GM03348 (cell line): ENCODE data around the gene ABHD2.
"Not testable (repeated sequence)": the region's sequence is repeated elsewhere in the genome, so short reads cannot be mapped to it uniquely, and the experiment has no call there.

Experiments used
- DNase-seq: peaks from one replicate; pipeline ENCODE4 v3.0.0; 2012; ENCODE audit warnings: low spot score

ABHD2 gene

DNA sequence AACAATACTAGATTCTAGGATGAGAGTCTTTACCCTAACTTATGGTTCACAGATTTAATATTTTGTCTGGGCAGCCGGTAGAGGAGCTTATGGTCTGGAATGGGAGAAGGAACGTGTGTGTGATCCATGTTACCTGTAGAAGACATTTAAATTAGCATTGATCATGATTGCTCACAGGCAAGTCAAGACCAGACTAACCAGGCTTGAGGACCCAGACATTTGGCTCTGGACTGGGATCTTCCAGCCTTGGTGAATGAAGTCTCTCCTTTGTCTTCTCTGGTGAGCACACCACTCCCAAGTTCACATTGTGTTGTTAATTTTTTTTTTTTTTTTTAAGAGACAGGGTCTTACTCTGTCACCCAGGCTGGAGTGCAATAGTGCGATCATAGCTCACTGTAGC is 11.7 kb downstream of the ABHD2 start:
- no peak for DNase-seq

- peak; percentile 91 for DNase-seq
Measured at GRCh38 chr15:89101302-89102193, 13.3 kb downstream of the ABHD2 start.

DNA sequence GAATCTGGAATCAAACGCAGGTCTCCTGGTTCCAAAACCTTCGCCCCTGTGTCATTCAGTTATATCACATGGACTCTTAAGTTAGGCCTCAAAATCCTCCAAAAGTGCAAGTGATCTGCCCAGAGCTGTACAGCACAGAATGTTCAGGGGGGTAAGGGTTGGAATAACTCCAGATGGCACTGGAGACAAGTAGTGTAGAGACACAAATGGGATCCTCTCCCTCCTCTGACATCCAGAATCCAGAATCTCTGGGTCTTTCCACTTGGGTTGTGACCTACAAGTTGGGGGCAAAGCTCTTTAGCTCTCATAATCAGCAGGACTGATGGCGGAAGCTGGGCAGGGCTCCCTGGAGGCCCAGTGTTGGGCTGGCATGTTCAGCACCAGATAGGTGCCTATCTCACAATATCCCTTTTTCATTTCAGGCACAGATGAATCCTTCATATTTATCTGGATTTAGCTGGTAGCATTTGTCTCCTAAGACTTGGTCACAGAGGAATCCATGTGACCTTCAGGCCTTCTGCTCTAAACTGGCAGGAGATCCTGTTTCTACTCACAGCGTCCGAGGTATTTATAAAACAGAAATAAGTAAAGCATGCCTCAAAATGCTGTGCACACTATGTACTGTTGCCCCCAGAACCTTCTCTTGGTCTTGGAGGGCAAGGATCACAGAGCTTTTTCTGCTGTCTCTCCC is 15.4 kb downstream of the ABHD2 start:
- DNase-seq: no peak

GRCh38 chr15:89104172-89104564 is 15.9 kb downstream of the ABHD2 start:
- DNase-seq: no peak

DNA sequence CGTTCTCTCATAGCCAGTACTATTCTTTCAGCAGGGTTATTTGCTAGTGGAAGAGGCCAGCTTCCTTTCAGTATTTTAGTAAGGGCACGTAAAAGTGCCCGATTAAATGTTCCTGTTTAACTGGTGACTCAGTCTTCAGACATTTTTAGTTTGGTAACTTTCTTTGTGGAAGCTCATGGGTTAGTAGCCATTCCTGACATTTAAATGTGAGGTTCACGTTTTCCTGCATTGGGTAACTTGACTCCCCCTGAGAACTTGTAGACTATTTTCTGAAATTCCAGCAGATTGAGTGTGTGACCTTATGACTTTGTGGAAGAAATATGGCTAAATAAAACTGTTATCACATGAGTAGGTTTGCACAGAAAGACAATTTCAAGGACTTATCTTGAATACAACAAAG is 16.9 kb downstream of the ABHD2 start:
- DNase-seq: peak; percentile 80

DNA sequence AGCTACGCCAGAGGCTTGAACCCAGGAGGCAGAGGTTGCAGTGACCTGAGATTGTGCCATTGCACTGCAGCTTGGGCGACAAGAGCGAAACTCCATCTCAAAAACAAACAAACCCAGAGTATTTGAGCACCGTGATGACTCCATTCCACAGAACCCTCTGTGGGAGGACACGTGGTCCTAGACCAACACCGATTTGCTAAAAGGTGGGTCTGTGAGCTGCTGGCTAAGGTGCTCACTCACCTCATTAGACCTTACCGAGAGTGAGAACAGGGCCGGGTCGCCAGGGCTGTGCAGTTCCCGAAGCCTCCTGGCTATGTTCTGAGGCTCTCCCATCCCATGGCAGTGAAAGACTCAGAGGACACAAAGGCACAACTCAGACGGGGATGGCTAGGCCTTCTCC is 17.9 kb downstream of the ABHD2 start:
- no peak for DNase-seq

DNA sequence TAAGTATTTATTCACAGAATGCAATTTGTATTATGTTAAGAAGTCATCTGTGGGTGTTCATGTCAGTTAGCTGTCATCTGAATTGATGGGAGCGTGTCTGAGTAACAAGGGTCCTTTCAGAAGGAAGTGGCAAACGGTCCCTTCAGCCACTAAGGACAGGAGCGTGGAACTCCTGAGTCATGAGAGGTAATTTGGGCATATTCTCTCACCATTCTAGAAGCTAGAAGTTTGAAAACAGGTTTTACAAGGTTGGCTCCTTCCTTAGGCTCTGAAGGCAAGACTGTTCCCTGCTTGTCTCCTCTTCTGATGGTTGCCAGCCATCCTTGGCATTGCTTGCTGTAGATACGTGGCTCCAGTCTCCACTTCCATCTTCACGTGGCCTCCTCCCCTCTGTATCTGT is 19.7 kb downstream of the ABHD2 start:
- DNase-seq: no peak

- DNase-seq: no peak
Measured at GRCh38 chr15:89108835-89109234, 20.6 kb downstream of the ABHD2 start.

GRCh38 chr15:89109238-89109637 is 21.0 kb downstream of the ABHD2 start:
- DNase-seq: no peak

DNA sequence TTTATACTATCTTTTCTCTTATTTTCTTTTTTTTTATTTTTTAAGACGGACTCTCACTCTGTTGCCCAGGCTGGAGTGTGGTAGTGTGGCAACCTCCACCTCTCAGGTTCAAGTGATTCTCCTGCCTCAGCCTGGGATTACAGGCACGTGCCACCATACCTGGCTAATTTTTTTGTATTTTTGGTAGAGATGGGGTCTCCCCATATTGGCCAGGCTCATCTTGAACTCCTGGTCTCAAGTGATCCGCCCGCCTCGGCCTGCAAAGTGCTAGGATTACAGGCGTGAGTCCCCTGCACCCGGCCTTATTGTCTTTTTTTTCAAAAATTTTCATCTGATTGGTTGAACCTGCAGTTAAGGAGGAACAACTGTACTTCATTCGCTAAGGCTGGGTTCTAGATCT is 21.8 kb downstream of the ABHD2 start:
- no peak for DNase-seq

DNA sequence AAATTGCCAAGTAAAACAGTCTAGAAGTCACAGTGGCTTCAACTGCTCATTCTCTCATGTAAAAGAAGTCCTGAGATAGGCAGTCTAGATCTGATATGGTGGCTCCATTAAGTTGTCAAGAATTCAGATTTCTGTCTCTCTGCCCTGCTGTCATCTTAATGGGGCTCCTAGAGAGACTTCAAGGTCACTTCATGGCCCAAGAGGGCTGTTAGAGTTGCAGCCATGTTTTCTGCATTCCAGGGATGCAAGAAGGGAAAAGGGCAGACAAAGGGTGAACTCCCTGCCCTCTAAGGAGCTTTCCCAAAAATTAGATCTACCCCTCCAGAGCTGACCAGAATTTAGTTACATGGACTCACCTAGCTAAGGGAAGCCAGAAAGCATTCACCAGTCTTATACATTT is 23.1 kb downstream of the ABHD2 start:
- DNase-seq: no peak

GRCh38 chr15:89111961-89112340 is 23.7 kb downstream of the ABHD2 start:
- DNase-seq: no peak

- DNase-seq: peak; percentile 37
Measured at GRCh38 chr15:89112341-89112971, 24.2 kb downstream of the ABHD2 start.

DNA sequence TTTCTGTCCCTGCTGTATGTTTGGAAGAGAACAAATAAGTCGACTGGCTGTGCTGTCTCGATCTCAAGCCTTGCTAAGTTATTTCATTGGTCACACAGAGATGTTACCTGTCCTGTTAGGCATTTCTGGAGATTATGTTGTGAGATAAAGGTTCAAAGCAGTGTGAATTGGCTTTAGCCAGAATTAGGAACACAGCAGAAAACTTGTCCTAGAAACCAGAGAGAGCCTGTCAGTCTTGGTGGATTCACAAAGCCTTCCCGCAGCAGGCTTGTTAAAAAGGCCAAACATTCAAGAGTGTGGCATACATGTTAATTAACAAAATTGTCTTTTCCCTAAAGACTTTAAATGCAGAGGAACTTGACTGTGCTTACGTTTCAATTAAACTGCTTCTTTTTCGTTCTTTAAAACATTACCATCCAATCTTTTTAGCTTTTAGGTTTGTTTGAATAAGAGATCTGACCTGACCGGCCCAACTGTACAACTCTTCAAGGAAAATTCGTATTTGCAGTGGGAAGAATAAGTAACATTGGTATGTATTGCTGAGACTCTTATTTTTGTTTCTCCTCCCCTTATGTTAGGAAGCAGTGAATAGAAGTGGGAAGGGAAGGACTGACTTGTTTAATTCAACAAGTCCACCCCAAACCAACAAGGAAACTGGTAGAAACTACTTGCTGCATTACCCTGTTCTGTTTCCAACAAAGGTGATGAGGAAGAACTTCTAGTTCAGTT is 25.2 kb downstream of the ABHD2 start:
- DNase-seq: no peak

DNA sequence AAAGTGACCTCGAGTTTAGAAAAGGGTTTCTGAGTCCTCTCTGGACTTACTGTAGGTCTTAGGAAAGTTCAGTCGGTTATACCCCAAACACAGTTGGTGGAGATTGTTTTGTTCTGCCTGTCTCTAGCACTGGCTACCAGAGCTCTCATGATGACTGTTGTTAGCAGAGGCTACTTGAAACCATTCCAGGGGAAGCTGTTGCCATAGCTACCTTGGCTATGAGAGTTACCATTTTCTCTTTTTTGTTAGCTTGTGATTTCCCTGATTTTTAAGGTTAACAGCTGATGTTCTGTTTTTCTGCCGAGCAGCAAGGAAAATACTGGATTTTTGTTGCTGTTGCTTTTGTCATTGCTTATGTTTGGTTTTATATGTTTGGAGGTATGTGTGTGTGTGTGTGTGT is 26.7 kb downstream of the ABHD2 start:
- peak; percentile 25 for DNase-seq

GRCh38 chr15:89115547-89115946 is 27.3 kb downstream of the ABHD2 start:
- DNase-seq: no peak

- DNase-seq: no peak
Measured at GRCh38 chr15:89116404-89116803, 28.1 kb downstream of the ABHD2 start.

DNA sequence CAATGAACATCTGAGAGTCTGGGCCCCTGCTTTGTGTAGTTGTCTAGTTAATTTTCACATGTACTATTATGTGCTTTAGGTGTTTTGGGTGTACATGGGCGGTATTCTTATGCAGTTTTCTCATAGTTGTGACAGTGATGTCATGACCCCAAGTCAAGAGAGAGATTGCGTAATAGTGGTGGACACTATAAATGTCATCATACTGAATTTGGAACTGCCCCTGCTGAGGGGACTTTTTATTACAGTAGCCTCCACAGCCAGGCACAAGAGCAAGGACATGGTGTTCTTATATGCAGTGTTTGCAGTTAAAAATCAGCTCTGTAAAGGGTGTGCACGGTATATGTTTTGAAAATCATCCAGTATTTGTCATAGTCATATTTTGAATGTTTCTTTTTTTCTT is 29.5 kb downstream of the ABHD2 start:
- no peak for DNase-seq

DNA sequence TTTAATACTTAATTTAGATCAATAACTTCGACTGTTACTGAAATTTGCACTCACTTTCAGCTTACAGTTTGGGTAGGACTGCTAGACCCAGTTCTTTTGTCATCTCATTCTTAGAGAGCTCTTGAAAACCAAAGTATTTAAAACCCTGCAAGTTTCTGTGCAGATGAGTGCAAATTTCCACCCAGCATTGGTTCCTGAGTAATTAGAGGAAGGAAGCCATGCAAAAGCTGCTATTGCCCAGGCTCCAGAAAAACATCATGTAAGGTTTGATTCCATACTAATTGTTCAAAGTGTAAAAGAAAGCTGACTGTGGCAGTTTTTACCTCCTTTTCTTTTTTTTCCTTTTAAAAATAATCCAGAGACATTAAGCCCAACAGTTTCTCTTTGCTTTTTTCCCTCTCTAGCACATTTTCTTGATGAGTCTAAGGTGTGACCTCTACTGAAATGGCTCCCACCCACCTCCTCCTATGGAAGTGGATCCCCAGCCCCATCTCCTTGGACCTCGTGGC is 30.3 kb downstream of the ABHD2 start:
- no peak for DNase-seq

GRCh38 chr15:89119489-89120478 is 31.5 kb downstream of the ABHD2 start:
- DNase-seq: peak; percentile 67

GRCh38 chr15:89120479-89121000 is 32.3 kb downstream of the ABHD2 start:
- not testable (repeated sequence) for DNase-seq
